AG08395 (cell line): ENCODE data around the gene CCDC116.

ENCODE experiments used
- DNase-seq: peaks from one replicate; pipeline ENCODE4 v3.0.0; 2012; ENCODE audit warnings: mixed read lengths, low spot score

Gene CCDC116

DNA sequence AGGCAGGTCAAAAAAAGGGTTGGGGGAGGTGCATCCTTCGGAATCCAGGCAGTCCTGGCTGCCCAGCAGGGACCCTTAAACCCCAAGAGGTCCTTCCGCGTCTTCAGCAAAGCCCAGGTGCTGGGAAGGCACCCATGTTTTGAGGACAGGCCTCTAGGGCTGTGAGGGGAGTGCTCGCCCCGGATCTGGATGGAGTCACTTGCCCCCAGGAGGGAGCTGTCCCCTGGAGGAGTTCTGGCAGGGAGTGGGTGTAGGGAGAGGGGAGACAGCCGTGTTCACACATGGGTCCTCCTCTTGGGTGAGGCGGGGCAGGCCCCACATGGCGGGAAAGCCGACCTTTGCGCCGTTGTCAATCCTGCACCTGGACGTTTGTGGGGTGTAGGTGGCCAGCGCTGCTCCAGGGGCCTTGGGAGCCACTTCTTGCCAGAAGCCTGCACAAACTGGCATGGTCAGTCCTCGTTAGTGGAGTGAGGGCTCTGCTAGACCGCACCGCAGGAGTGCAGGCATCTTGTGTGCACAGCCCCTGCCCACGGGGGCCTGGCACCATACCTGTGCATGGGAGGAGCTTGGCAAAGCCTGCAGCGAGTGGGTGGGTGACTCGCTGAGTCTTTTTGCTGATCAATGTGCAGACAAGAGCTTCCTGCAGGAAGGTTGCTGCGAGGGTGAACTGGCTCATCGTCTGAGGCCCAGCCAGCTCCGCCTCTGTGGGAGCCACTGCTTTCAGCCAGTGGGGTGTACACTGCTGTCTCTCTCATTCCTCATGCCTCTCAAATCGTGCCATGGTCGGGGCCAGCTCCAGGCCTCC is 49.2 kb downstream of the CCDC116 start:
- DNase-seq, result no peak

DNA sequence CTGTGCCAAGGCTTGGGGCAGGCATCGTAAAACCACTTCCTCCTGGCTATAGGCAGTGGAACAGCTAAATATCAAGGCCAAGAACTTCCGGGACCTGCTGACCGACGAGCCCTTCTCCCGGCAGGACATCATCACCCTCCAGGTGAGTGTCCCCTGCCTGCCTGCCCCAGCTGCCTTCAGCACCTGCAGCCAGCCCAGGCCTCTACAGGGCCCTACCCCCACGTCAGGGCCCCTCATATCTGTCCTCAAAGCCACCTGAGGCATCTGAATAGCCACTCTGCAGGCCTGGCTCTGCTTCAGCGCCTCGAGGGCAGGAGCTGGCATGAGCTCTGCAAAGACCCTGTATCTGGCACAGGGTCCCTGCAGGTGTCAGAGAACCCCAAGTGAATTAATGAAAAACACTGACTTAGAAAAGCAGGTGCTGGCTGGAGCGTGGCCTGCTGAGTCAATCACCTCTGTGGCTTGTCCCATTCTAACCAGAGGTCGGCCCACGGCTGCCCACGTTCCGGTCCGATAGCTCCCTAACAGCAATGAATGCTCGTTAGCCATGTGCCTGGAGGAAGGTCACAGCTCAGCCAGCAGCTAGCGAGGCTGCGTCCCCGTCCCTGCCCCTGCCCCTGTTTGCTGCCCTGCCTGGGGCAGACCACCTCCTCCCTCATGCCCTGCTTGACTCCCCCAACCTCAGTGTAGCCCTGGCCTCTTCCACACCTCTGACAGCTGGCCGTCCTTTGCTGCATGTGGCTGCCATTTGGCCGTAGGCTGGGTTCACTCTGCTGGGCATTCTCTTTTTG is 50.0 kb downstream of the CCDC116 start:
- DNase-seq, result no peak

DNA sequence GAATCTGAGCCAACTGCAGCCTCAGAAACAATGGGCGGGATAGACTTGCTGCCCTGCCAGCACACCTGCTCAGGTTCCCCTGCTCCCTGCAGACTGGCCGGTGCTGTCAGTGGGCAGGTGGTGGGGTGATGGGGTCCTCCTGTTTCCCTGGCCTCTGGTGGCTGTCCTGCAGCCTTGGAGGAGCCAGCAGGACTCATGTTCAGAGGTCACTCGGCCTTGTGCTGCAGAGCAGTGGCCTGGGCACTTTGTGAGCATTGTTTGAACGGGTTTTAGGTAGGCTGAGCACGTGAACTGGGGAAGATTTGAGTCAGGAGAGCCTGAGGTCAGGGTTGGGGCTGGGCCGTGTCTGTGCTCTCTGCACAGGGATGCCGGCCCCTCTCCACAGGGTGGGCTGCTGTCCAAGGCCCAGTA is 50.8 kb downstream of the CCDC116 start:
- DNase-seq, result no peak

GRCh38 chr22:21684492-21685163 is 52.1 kb downstream of the CCDC116 start:
- no peak for DNase-seq

- no peak for DNase-seq
These were observed 52.6 kb downstream of the CCDC116 start for GRCh38 chr22:21685164-21685513.

- no peak for DNase-seq
These were observed 53.6 kb downstream of the CCDC116 start for GRCh38 chr22:21686193-21686608.
